ENCODE results near the gene PPP1R12B. TPM values are rescaled to one million over a fixed set of nuclear protein-coding genes. Genes with fewer than 3 reads are reported as not detected.
"Not testable (repeated sequence)": the region's sequence is repeated elsewhere in the genome, so short reads cannot be mapped to it uniquely, and the experiment has no call there.

PPP1R12B gene
- polyA plus RNA-seq, 1 donor (not counting 4 experiments of a cell fraction or from before 2014, with no cell fraction given), result 6.9 TPM

DNA sequence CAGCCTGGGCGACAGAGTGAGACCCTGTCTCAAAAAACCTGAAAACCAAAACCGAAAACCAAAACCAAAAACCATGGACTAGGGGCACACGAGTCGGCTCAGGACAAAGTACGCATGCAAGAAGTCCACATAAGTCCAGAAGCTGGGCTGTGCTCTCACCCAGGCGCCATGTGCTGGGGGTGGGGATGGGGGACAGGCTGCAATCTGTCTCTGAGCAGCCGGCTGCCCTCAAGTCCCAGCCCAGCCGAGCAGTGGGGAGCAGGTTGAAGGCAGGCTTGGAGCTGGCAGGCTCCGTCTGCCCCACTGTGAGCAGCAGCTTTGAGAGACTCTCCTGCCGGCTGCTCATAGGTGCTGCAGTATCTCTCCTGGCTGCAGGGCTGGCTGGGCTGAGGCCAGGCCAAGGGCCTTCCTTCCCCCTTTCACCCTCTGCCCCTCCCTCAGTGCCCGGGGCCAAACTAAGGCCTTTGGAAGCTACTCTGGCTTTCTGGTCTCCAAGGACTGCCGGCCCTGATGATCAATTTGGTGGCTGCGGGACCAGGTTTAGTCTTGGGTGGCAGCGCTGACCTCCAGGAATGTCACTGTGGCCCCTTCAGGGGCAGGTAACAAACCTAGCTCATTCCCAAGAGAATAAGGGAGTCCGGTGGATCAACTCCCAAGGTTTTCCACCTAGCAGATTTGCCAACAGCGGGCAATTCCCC lies 289.0 kb downstream of the PPP1R12B start:
- DNase-seq (ENCODE audit: low read depth, low spot score); H2AFZ ChIP-seq (ENCODE audit: control insufficient read depth, low read length); H4K20me1 ChIP-seq (ENCODE audit: control insufficient read depth, extremely low read depth, insufficient read depth, low read length); H3K9ac ChIP-seq (ENCODE audit: control insufficient read depth, extremely low read depth, insufficient read depth, low read length); H3K27ac ChIP-seq (ENCODE audit: control insufficient read depth, insufficient read depth, low read length); dilution Hi-C loops (cut with MboI; ENCODE audit: extremely low pct_ligation_motif_present, low sequenced_read_pairs); H3K9me3 ChIP-seq (ENCODE audit: control insufficient read depth, low read depth, low read length); H3K4me1 ChIP-seq (ENCODE audit: control insufficient read depth, extremely low read depth, insufficient read depth, low read length); FAIRE-seq; H3K4me2 ChIP-seq (ENCODE audit: control insufficient read depth, extremely low read depth, insufficient read depth, low read depth, low read length); H3K9me1 ChIP-seq (ENCODE audit: control insufficient read depth, extremely low read depth, insufficient read depth, low read length); H3K79me2 ChIP-seq (ENCODE audit: control insufficient read depth, insufficient read depth, low read length); H3K36me3 ChIP-seq (ENCODE audit: control insufficient read depth in 2 of 2, extremely low read depth in 1 of 2, insufficient read depth in 2 of 2, low read length in 2 of 2); H3K4me3 ChIP-seq (ENCODE audit: control insufficient read depth in 2 of 3, extremely low read depth in 1 of 3, insufficient read depth in 2 of 3, low read depth in 1 of 3, low read length in 3 of 3): not testable (repeated sequence)
- peaks cover 38% of the 10 kb centered on the region for H3K27me3 ChIP-seq (ENCODE audit: control insufficient read depth, extremely low read depth, insufficient read depth, low read length)

DNA sequence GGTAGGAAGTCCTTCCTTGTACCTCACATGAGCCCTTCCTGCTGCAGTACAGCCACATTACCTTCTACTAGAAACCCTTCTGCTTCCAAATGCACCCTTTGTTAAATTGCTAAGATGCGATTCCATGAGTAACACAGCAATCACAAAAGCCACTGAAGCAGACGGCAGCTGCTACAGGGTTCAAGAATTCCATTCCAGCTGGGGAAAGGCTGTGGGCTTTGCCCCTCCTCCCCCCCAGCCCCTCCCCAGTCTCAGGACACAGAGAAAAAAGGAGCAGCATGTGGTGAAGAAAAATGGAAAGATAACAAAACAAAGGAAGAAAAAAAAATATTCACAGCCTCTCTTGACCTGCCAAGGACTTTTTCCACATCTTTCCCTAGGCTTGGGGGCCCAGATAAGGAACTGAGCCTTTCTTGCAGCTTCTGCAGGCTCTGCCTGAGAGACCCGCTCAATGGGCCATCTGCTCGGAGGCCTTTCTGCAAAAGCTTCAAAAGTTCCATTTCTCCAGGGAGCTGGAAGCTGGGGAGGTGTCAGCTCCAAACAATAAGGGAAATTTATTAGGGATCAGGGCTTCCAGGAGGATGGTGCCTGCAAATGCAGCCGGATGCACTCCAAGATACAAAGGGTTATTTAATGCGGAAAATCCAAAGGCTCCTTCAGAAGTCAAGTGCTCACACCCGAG lies 289.7 kb downstream of the PPP1R12B start:
- dilution Hi-C loops (cut with MboI; ENCODE audit: extremely low pct_ligation_motif_present, low sequenced_read_pairs), result no loop called here
- peaks cover 44% of the 10 kb centered on the region for H3K27me3 ChIP-seq (ENCODE audit: control insufficient read depth, extremely low read depth, insufficient read depth, low read length)
- no peak overlapping the region for H3K27ac ChIP-seq (ENCODE audit: control insufficient read depth, insufficient read depth, low read length)
- no peaks in the 10 kb centered on the region for H4K20me1 ChIP-seq (ENCODE audit: control insufficient read depth, extremely low read depth, insufficient read depth, low read length)
- DNase-seq (ENCODE audit: low read depth, low spot score) (no peak), FAIRE-seq (no peak)
- no peak for TF ChIP-seq CTCF (optimal IDR thresholded peaks at IDR 0.05 in 1 of 3, IDR thresholded peaks at IDR 0.05 in 1 of 3, conservative IDR thresholded peaks at IDR 0.05 in 1 of 3; ENCODE audit: extremely low read depth in 1 of 3, insufficient read depth in 2 of 3, low read length in 3 of 3)
- TF ChIP-seq EZH2 (IDR thresholded peaks at IDR 0.05; ENCODE audit: low read length), result no peak
- no peak overlapping the region for H2AFZ ChIP-seq (ENCODE audit: control insufficient read depth, low read length)
- peaks cover 5% of the 10 kb centered on the region for H3K4me1 ChIP-seq (ENCODE audit: control insufficient read depth, extremely low read depth, insufficient read depth, low read length)
- no peaks in the 10 kb centered on the region for H3K36me3 ChIP-seq (ENCODE audit: control insufficient read depth in 2 of 2, extremely low read depth in 1 of 2, insufficient read depth in 2 of 2, low read length in 2 of 2)
- no peaks in the 10 kb centered on the region for H3K79me2 ChIP-seq (ENCODE audit: control insufficient read depth, insufficient read depth, low read length)
- H3K9ac ChIP-seq (ENCODE audit: control insufficient read depth, extremely low read depth, insufficient read depth, low read length), result no peak overlapping the region
- H3K9me1 ChIP-seq (ENCODE audit: control insufficient read depth, extremely low read depth, insufficient read depth, low read length), result no peaks in the 10 kb centered on the region
- no peaks in the 10 kb centered on the region for H3K9me3 ChIP-seq (ENCODE audit: control insufficient read depth, low read depth, low read length)
- no peak overlapping the region for H3K4me3 ChIP-seq (ENCODE audit: control insufficient read depth in 2 of 3, extremely low read depth in 1 of 3, insufficient read depth in 2 of 3, low read depth in 1 of 3, low read length in 3 of 3)
- H3K4me2 ChIP-seq (ENCODE audit: control insufficient read depth, extremely low read depth, insufficient read depth, low read depth, low read length), result no peak overlapping the region

DNA sequence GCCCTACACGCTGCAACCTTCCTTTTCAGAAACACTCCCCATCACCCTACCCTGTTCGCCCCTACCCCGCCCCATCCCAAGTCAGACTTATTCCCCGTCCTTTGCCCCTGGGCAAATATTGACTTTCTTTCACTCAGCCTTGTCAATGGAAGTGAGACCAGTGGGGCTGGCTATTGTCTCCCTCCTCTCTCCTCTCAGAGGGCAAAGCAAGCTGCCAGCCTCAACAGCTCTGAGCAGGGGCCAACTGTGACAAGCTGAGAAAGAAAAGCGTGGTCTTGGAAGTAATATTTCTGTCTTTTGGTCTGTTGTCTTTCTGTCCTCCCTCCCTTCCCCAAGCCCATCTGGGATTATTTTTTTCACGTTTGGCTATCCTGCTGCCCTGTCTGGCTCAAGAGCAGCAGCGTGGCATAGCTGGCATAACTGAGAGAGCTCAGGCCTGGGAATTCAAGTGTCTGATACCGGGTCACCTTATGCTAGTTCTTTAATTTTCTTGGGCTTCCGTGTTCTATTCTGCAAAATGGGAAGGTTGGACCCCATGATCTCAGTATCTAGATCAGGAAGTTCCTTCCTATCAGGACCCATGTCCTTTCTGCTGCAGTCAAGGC lies 290.3 kb downstream of the PPP1R12B start:
- DNase-seq (ENCODE audit: low read depth, low spot score); H3K27ac ChIP-seq (ENCODE audit: control insufficient read depth, insufficient read depth, low read length); H2AFZ ChIP-seq (ENCODE audit: control insufficient read depth, low read length); H4K20me1 ChIP-seq (ENCODE audit: control insufficient read depth, extremely low read depth, insufficient read depth, low read length); H3K4me3 ChIP-seq (ENCODE audit: control insufficient read depth in 2 of 3, extremely low read depth in 1 of 3, insufficient read depth in 2 of 3, low read depth in 1 of 3, low read length in 3 of 3); dilution Hi-C loops (cut with MboI; ENCODE audit: extremely low pct_ligation_motif_present, low sequenced_read_pairs); H3K79me2 ChIP-seq (ENCODE audit: control insufficient read depth, insufficient read depth, low read length); FAIRE-seq; H3K36me3 ChIP-seq (ENCODE audit: control insufficient read depth in 2 of 2, extremely low read depth in 1 of 2, insufficient read depth in 2 of 2, low read length in 2 of 2); H3K9ac ChIP-seq (ENCODE audit: control insufficient read depth, extremely low read depth, insufficient read depth, low read length); H3K9me1 ChIP-seq (ENCODE audit: control insufficient read depth, extremely low read depth, insufficient read depth, low read length); H3K9me3 ChIP-seq (ENCODE audit: control insufficient read depth, low read depth, low read length); H3K4me1 ChIP-seq (ENCODE audit: control insufficient read depth, extremely low read depth, insufficient read depth, low read length); H3K4me2 ChIP-seq (ENCODE audit: control insufficient read depth, extremely low read depth, insufficient read depth, low read depth, low read length): not testable (repeated sequence)
- peaks cover 50% of the 10 kb centered on the region for H3K27me3 ChIP-seq (ENCODE audit: control insufficient read depth, extremely low read depth, insufficient read depth, low read length)

Data from keratinocyte (primary cell).